SK-MEL-5 (cell line): ENCODE measurements around the gene SLC25A3. TPM values are rescaled to one million over a fixed set of nuclear protein-coding genes. Genes with fewer than 3 reads are reported as not detected.
"Not testable (repeated sequence)": the region's sequence is repeated elsewhere in the genome, so short reads cannot be mapped to it uniquely, and the experiment has no call there.

Source experiments
- DNase-seq: peaks from one replicate; pipeline ENCODE4 v3.0.0-alpha.2; 2016; ENCODE audit warnings: low read depth, low spot score
- in situ Hi-C: cut with HindIII; loops from 2 replicates; pipeline ENCODE4 v1.10.0; 2016; ENCODE audit warnings: low sequenced_read_pairs, high pct_unique_total_duplicates, low pct_unique_long_range_greater_than_20kb
- total RNA-seq: library from RNA; depleted of rRNA; stranded (reverse); fragments of >200 nt; shearing (Covaris generic); gene quantifications from 2 replicates; pipeline ENCODE4 v1.2.3, GENCODE V29; 2014

The SLC25A3 gene
- total RNA-seq, 1 experiment from 2014 or later: 1,004 TPM

DNA sequence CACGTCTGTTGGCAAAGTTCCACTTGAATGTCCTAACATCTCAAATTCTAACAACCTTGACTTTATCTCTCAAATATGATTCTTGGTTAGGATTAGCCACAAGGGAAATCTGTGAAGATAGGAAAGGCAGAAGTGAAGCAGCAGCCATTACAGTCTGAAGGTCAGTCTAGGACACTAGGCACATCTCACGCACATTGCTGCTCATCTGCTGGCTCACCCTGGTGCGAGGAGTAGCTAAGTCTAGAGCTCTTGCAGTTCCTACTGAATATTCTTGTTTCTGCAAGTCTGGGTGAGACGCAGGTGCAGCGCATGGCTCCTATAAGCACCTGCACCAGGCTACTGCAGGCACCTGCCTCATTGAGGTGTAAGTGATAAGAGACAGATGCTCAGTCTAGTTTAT, 6.4 kb upstream of the SLC25A3 start:
- in situ Hi-C loops: no loop called here
- DNase-seq: no peak

DNA sequence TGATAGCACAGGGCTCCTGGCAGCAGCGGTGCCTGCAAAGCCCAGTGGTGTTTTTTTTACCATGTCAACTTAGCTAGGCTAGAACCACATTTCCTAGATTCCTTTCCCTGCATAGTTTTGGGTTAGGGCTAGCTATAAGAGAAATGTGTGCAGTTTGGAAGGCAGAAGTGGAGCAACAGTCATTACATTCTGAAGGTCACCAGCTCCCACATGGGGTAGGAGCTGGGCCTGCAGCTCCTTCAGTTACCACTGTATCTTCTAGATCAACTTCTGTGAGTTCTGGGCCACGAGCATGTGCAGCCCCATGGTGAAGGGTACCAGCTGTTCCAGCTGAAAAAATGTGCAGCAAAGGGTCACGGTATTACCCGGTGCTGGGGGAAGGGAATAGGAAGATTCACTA, 2.3 kb upstream of the SLC25A3 start:
- in situ Hi-C loops: no loop called here
- DNase-seq: no peak

DNA sequence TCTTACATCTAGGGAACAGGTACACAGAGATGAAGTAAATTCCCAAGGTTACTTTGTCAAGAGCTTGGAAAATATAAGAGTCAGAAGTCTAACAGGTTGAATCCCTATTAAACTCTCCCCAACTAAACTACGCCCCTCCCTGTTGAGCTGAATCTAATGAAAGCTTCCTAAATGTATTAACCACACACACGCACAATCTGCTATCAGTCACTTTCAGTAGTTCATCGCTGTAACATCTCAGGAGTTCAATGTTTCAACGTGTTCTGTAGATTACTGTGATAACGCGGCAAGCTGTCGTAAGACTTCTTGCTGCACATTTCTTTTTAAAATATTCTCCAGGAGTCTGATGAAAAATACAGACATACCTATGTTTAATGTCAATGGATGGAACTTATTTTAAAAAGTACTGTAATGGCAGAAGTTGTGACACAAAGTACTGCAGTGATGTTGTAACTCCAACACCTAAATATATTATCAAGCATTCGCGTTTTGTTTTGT, 612 bp upstream of the SLC25A3 start:
- no peak for DNase-seq
- in situ Hi-C loops: no loop called here

DNA sequence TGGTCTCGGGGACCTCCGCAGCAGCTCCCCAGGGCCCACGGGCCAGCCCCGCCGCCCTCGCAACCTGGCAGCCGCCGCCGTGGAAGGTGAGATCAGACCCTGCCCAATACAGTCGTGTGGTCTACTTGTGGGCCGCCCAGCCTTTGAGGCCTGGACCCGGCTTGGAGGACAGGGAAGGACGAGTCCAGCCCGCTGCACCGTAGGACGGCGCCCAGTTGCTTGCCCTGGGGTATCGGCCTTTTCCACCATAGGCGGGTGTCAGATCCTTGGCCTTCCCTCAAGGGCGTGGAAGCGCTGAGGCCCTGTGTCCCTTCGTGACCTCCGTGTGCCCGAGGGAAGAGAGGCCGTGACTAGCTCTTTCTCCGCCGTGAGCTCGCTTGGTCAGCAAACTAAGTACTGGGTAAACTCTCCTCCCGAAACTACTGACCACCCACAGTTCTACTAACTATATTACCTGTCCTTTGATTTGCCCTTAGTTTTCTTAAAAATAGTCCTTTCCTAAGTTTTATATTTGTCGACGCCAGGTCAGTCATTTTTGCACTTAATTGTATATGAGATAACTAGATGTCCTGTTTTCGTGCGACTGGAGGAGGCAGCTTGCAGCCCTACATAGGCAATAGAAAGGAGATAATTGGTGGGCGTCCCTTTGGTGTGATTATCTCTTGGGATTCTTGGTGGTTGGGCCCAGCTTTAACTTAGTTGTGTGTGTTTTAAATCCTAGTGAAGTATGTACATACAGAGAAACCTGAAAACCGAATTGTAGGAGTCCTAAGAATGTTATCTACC, 757 bp downstream of the SLC25A3 start:
- peak; percentile 36 for DNase-seq
- in situ Hi-C loops: no loop called here

DNA sequence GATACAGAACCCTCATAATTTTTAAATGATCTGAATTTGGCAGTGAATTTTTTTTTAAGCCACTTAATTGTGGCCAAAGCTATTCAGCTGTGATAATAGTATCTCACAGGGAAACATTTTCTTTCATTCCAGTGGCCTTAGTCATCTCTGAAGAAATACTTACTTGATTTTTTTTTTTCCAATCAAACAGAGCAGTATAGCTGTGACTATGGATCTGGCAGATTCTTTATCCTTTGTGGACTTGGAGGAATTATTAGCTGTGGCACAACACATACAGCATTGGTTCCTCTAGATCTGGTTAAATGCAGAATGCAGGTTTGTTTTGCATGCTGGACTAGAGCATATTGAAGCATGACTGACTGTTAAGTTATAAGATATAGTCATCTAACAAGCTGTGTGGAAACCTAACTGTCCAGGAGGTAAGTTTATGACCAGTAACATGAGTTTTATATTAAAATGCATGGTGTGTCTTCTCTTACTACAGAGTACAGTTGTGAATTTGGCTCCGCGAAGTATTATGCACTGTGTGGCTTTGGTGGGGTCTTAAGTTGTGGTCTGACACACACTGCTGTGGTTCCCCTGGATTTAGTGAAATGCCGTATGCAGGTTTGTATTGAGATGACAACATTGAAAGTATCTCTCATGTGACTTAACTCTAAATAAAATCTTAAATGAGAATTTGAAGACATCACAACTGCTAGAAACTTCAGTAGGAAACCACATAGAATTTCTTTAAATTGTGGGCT, 1.9 kb downstream of the SLC25A3 start:
- in situ Hi-C loops: no loop called here
- DNase-seq: no peak

DNA sequence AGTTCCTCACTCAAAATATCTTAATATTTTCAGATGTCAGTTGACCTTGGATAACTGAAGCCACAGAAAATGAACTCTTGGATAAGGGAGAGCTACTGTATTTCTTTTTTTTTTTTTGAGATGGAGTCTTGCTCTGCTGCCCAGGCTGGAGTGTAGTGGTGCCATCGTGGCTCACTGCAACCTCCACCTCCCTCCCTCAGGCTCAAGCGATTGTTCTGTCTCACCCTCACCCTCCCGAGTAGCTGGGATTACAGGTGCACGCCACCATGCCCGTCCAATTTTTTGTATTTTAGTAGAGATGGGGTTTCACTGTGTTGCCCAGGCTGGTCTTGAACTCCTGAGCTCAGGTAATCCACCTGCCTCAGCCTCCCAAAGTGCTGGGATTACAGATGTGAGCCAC, 3.8 kb downstream of the SLC25A3 start:
- DNase-seq, in situ Hi-C loops: not testable (repeated sequence)

DNA sequence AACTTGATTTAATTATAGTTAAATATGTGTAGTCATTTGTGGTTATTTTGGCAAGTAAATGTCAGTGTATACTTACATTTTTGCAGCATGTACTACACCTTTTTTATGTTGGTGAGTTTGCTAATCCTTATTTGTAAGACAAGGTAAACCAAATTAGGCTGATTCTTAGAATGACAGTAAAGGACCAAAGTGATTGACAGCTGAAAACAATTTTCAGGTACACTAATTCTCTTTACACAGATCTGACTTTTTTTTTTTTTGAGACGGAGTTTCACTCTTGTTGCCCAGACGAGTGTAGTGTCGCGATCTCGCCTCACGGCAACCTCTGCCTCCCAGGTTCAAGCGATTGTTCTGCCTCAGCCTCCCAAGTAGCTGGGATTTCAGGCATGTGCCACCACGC, 8.4 kb downstream of the SLC25A3 start:
- in situ Hi-C loops: no loop called here
- no peak for DNase-seq

DNA sequence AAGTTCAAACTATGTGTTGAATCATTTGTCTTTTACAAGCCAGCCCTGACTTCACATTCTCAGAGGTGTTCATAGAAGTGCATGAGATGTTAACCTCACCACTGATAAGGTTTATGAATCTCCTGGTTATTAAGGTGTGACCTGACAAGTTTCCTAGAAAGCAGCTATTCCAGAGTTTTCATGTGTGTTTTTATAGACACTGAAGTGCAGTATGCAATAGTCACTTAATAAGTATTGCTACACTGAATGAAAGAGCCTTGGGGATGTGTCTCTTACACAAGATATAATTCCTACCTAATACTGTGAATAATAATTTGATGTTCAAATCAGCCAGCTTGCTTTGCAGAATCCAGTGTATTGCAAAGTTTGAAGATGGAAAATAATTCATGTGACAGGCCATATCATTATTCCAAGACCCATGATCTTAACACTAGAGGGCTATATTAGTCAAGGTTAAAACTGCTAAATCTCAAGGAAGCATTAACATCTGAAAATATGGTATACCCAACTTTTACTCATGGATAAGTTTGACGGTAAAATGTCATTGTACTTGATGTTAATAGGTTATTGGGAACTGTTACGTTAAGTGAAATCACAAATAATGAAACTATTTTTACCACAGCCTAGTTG, 13.0 kb downstream of the SLC25A3 start:
- in situ Hi-C loops: no loop called here
- peak; percentile 29 for DNase-seq

DNA sequence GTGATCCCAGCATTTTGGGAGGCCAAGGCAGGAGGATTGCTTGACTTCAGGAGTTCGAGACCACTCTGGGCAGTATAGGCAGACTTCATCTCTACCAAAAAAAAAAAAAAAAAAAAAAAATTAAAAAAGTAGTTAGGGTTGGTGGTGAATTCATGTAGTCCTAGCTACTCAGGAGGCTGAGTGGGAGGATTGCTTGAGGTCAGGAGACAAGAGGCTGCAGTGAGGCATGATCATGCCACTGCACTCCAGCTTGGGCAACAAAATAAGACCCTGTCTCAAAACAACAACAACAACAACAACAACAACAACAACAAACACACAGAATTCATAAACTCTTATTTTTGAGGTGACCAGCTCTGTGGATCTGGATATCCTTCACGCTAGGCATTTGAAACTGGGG, 17.1 kb downstream of the SLC25A3 start:
- in situ Hi-C loops: no loop called here
- no peak for DNase-seq

DNA sequence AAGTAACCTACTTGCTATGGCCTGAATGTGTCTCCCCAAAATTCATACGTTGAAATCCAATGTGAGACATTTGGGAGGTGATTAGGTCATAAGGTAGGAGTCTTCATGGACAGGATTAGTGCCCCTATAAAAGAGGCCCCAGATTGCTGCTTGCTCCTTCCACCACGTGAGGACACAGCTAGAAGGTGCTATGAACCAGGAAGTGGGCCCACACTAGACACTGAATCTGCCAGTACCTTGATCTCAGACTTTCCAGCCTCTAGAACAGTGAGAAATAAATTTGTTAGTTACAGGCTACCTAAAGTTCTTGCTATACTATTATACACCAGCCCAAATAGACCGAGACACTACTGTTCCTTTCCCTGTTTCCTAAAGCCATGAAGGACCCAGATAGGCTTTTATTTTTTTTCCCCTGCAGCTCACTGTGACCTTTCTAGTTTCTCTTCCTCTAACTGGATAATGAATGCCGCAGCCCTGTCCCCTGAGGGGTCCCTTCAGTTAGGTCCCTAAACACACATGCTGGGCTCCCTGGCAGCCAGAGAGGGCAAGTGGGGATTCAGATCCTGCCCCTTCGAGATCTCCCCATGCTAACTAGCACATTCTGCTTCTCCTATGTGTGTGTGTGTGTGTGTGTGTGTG, 19.3 kb downstream of the SLC25A3 start:
- in situ Hi-C loops: no loop called here
- DNase-seq: no peak

DNA sequence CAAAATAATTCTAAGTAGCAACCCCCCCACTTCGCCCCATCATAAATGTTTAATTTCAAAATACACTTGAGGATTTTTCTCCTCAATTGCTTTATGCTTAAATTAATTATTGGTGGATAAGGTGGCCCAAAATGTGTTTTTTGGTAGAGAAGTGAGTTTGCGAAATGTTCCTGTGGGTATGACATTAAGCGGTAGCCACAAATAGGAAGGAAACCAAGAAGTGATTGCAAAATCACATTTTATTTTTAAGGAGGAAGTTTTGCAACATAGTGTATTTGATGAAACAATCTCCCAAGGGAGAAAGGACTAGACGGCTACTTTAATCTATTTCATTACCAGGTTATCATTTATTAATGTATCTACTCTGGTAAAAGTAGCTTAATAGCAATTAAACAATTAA, 25.5 kb downstream of the SLC25A3 start:
- in situ Hi-C loops: no loop called here
- DNase-seq: no peak

DNA sequence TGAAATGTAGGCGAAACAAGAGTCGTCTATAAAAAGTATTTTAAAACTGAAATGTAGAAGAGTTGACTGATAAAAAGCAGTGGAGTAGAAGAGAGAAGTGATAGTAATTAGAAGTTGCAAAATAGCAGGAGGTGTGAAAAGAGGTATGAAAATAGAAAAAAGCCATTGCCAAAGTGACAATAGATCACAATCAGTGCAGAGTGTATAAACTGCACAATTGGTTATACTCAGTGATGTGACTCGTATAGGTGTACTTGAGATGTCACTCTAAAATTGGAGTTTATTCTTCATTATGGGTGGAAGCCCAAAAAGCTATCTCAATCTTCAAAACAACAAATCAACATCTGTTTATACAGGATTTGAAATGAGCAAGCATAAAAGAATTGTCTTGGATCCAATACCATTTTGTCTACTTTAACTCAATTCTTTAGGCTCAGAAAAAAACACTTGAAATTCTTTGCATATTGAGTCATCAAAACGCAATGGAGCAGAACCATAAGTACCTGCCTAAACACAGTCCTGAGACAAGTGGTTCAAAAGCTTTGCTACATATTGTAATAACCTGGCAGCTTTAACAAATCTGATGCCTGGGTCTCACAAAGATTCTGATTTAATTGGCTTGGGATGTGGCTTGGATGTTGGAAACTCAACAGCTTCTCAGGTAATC, 42.3 kb downstream of the SLC25A3 start:
- in situ Hi-C loops: no loop called here
- DNase-seq: no peak

DNA sequence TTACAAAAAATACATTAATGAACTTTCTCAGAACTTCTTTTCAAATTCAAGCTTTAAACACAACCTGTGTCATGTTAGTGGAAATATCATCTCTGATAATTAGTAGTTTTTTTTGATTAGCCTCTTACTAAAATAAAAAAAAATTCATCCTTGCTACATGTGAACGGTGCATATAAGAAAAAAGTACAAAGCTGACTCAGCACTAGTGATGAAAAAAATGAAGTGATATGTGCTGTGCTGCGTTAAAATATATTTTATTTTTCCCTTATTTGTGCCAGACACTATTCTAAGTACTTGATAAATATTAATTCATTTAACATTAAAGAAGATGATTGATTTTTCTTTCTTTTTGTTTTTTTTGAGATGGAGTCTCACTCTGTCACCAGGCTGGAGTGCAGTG, 43.6 kb downstream of the SLC25A3 start:
- in situ Hi-C loops: no loop called here
- DNase-seq: no peak

DNA sequence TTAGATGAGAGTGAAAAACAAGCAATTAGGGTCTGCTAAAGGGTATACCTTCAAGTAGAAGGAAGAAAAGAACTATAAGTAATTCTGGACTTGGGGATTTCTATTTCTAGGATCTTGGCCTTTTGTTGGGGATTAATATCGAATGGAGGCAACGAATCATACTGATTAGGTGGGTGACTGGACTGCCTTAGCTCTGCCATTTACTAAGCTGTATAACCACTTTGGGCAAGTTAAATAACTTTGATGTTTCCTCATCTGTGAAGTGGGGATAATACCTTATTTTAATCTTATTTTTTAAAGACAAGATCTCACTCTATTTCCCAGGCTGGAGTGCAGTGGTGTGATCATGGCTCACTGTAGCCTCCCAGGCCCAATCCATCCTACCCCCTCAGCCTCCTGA, 44.5 kb downstream of the SLC25A3 start:
- in situ Hi-C loops: no loop called here
- DNase-seq: no peak

DNA sequence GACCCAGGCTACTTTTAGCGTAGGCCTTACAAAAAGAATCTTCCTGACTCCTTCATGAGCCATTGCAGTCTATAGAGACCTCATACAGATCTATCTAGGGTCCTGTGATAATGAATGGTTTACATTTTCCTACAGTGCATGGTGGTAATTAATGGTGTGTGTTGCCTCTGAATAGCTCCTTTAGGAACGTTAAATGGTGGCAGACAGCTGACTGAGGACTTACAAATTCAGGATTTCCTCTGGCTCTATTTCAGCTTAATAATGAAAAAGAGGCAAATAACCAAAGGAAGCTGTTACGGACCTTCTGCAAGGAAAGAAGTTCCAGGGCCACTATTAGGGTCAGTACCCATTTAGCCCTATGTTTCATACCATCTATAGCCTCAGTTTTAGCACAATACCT, 46.0 kb downstream of the SLC25A3 start:
- no peak for DNase-seq
- in situ Hi-C loops: no loop called here

DNA sequence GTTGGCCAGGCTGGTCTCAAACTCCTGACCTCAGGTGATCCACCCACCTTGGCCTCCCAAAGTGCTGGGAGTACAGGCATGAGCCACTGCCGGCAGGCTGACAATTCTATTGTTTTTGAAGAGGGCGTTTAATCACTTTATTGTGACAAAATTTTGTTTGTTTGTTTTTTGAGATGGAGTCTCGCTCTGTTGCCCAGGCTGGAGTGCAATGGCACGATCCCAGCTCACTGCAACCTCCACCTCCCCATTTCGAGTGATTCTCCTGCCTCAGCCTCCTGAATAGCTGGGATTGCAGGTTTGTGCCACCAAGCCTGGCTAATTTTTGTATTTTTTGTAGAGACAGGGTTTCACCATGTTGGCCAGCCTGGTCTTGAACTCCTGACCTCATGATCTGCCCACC, 49.3 kb downstream of the SLC25A3 start:
- DNase-seq, in situ Hi-C loops: not testable (repeated sequence)

DNA sequence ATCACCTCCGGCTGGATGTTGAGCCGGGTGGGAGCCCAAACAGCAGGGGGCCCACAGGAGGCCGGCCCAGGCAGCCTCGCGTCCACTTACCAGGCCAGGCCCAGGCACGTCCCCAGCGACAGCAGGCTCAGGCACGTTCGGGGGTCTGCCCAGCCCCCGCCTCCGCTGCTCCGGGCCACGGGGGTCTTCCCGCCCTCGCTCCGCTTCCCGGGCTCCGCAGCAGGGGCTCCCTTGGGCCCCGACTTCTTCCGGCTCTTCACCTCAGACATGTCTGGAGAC, 50.9 kb downstream of the SLC25A3 start:
- peak; percentile 61 for DNase-seq

More for the DNA sequence above, 50.9 kb downstream of the SLC25A3 start:
- in situ Hi-C loops: no loop called here
